Muscle of leg (tissue), 11 donors: ENCODE data around the gene HBA1. TPM values are rescaled to one million over a fixed set of nuclear protein-coding genes. Genes with fewer than 3 reads are reported as not detected.
"Not testable (repeated sequence)": the region's sequence is repeated elsewhere in the genome, so short reads cannot be mapped to it uniquely, and the experiment has no call there.

Source experiments
- DNase-seq: peaks from one replicate; pipeline ENCODE4 v3.0.0; 2013
- H3K27ac ChIP-seq: one replicate; pipeline ENCODE4 v1.5.1; 2013; ENCODE audit warnings: mild to moderate bottlenecking, low read length, control low read depth
- H3K27me3 ChIP-seq: one replicate; pipeline ENCODE4 v1.6.1; 2013; ENCODE audit warnings: low read length; ENCODE audit not compliant: control insufficient read depth, insufficient read depth
- H3K36me3 ChIP-seq: one replicate; pipeline ENCODE4 v1.6.1; 2013; ENCODE audit warnings: low read length; ENCODE audit not compliant: control insufficient read depth, insufficient read depth
- H3K4me1 ChIP-seq: one replicate; pipeline ENCODE4 v1.6.1; 2013; ENCODE audit warnings: low read length; ENCODE audit not compliant: control insufficient read depth, insufficient read depth
- H3K4me3 ChIP-seq: one replicate; pipeline ENCODE4 v1.5.1; 2013; ENCODE audit warnings: low read length, control low read depth
- H3K9me3 ChIP-seq: replicated peaks from 2 replicates; pipeline ENCODE4 v1.6.1; 2013; ENCODE audit warnings: low read depth, low read length; ENCODE audit not compliant: control insufficient read depth
- WGBS: methylation state at CpG from one replicate; pipeline ENCODE4 v1.1.5; 2013; ENCODE audit warnings: missing lambda C conversion rate; ENCODE audit not compliant: insufficient coverage; 5-methylcytosine and 5-hydroxymethylcytosine counted together
- polyA plus RNA-seq, 8 donors: library from polyadenylated mRNA; unstranded; fragments of 120-200 nt; gene quantifications; one replicate each; pipeline versions ENCODE4 v1.2.1 to v1.2.3, GENCODE V29; 2013; ENCODE audit warnings: inconsistent platforms in 1 of 8, low replicate concordance in 1 of 8; ENCODE audit not compliant: insufficient read length in 8 of 8, insufficient read depth in 1 of 8
- total RNA-seq: library from RNA; stranded (reverse); fragments of 120-200 nt; gene quantifications from one replicate; pipeline ENCODE4 v1.2.4, GENCODE V29; 2013

HBA1 gene
- total and polyA plus RNA-seq, 9 donors, result 387 to 7,147 (median 3,478) TPM

- H3K27ac ChIP-seq, H3K9me3 ChIP-seq, DNase-seq, H3K36me3 ChIP-seq, H3K4me3 ChIP-seq: not testable (repeated sequence)
- WGBS, result no CpG with 5 or more reads among the region's 80 CpGs
- peaks cover 17% of the 10 kb centered on the region for H3K4me1 ChIP-seq
- H3K27me3 ChIP-seq, result peaks cover 65% of the 10 kb centered on the region
These were observed 12.2 kb upstream of the HBA1 start for GRCh38 chr16:164134-164823.

- Histone ChIP-seq H3K9me3 (no peaks in the 10 kb centered on the region), H3K27me3 (peaks cover 67% of the 10 kb centered on the region), H3K27ac (no peak overlapping the region), H3K4me3 (peak overlapping the region; percentile 13), H3K36me3 (no peaks in the 10 kb centered on the region), H3K4me1 (peaks cover 17% of the 10 kb centered on the region)
- DNase-seq, result no peak
- WGBS, result under 1% methylated on average over 40 of the region's 77 CpGs
These were observed 11.5 kb upstream of the HBA1 start for GRCh38 chr16:164827-165538.

- Histone ChIP-seq H3K27me3 (peaks cover 73% of the 10 kb centered on the region), H3K4me3 (peak within 1 kb of the TSS; percentile 13), H3K9me3 (no peaks in the 10 kb centered on the region), H3K27ac (no peak within 1 kb of the TSS), H3K36me3 (no peaks in the 10 kb centered on the region), H3K4me1 (peaks cover 17% of the 10 kb centered on the region)
- WGBS, result 2% methylated on average over 73 of the region's 75 CpGs
- DNase-seq, result no peak
These were observed 10.7 kb upstream of the HBA1 start, which contains the start of gene HBM for GRCh38 chr16:165539-166374. Gene HBM (plus strand): TSS chr16:165978. CDS start chr16:165998, 20 bp downstream.

GRCh38 chr16:166375-167121 lies 9.9 kb upstream of the HBA1 start:
- no peak overlapping the region for H3K27ac ChIP-seq
- no peaks in the 10 kb centered on the region for H3K36me3 ChIP-seq
- no peak for DNase-seq
- H3K4me3 ChIP-seq, result no peak overlapping the region
- H3K27me3 ChIP-seq, result peaks cover 74% of the 10 kb centered on the region
- H3K9me3 ChIP-seq, result no peaks in the 10 kb centered on the region
- H3K4me1 ChIP-seq, result peaks cover 17% of the 10 kb centered on the region
- WGBS, result 3% methylated on average over 41 of the region's 45 CpGs

- no peak overlapping the region for H3K27ac ChIP-seq
- no peak for DNase-seq
- peaks cover 17% of the 10 kb centered on the region for H3K4me1 ChIP-seq
- H3K36me3 ChIP-seq, result no peaks in the 10 kb centered on the region
- no peak overlapping the region for H3K4me3 ChIP-seq
- peaks cover 76% of the 10 kb centered on the region for H3K27me3 ChIP-seq
- WGBS, result 3% methylated on average over 9 of the region's 11 CpGs
- H3K9me3 ChIP-seq, result no peaks in the 10 kb centered on the region
These were observed 9.3 kb upstream of the HBA1 start for GRCh38 chr16:167122-167690.

GRCh38 chr16:168424-168823 lies 8.1 kb upstream of the HBA1 start:
- Histone ChIP-seq H3K27ac (no peak overlapping the region), H3K4me1 (peaks cover 17% of the 10 kb centered on the region), H3K27me3 (peaks cover 71% of the 10 kb centered on the region), H3K36me3 (no peaks in the 10 kb centered on the region), H3K9me3 (no peaks in the 10 kb centered on the region), H3K4me3 (no peak overlapping the region)
- WGBS, result 59% methylated on average over 6 of the region's 6 CpGs
- no peak for DNase-seq

- H3K36me3 ChIP-seq, result no peaks in the 10 kb centered on the region
- peaks cover 17% of the 10 kb centered on the region for H3K4me1 ChIP-seq
- WGBS, result 13% methylated on average over 1 of the region's 3 CpGs
- peaks cover 73% of the 10 kb centered on the region for H3K27me3 ChIP-seq
- no peak overlapping the region for H3K27ac ChIP-seq
- no peak overlapping the region for H3K4me3 ChIP-seq
- no peak for DNase-seq
- H3K9me3 ChIP-seq, result no peaks in the 10 kb centered on the region
These were observed 7.5 kb upstream of the HBA1 start for GRCh38 chr16:169014-169413.

GRCh38 chr16:170088-170507 lies 6.4 kb upstream of the HBA1 start:
- not testable (repeated sequence) for H3K27ac ChIP-seq, H3K36me3 ChIP-seq, DNase-seq, H3K4me3 ChIP-seq, H3K9me3 ChIP-seq
- 7% methylated on average over 3 of the region's 5 CpGs for WGBS
- H3K27me3 ChIP-seq, result peaks cover 78% of the 10 kb centered on the region
- peaks cover 15% of the 10 kb centered on the region for H3K4me1 ChIP-seq

GRCh38 chr16:170788-171187 lies 5.7 kb upstream of the HBA1 start:
- Histone ChIP-seq H3K4me1 (peaks cover 9% of the 10 kb centered on the region), H3K4me3 (no peak overlapping the region), H3K9me3 (no peaks in the 10 kb centered on the region), H3K27me3 (peaks cover 76% of the 10 kb centered on the region), H3K27ac (no peak overlapping the region), H3K36me3 (no peaks in the 10 kb centered on the region)
- no peak for DNase-seq
- no CpG with 5 or more reads among the region's 1 CpG for WGBS
